Loucy (cell line): ENCODE results near the gene SSBP4.

Experiments
- H2AFZ ChIP-seq: fragments of 200-600 bp; sonication (generic); 2 replicates; pipeline ENCODE4 v1.6.0; 2016; ENCODE audit warnings: antibody characterized with exemption, mild to moderate bottlenecking, low read length, moderate library complexity
- H3F3A ChIP-seq: fragments of 200-600 bp; 2 replicates; pipeline ENCODE4 v1.6.0; 2016; ENCODE audit warnings: antibody characterized with exemption, low read depth, mild to moderate bottlenecking
- H3K27me3 ChIP-seq: fragments of 200-600 bp; sonication (generic); 2 replicates; pipeline ENCODE4 v1.6.1; 2014; ENCODE audit warnings: low read length, mild to moderate bottlenecking; ENCODE audit not compliant: insufficient read depth, poor library complexity, severe bottlenecking
- H3K36me3 ChIP-seq: fragments of 200-600 bp; sonication (generic); 2 replicates; pipeline ENCODE4 v1.6.1; 2016; ENCODE audit warnings: low read length; ENCODE audit not compliant: insufficient read depth
- H3K4me1 ChIP-seq: fragments of 200-600 bp; sonication (generic); 2 replicates; pipeline ENCODE4 v1.5.1; 2014; ENCODE audit warnings: low read length, mild to moderate bottlenecking; ENCODE audit not compliant: insufficient read depth, poor library complexity, severe bottlenecking
- H3K4me2 ChIP-seq: fragments of 200-600 bp; sonication (generic); 2 replicates; pipeline ENCODE4 v1.6.0; 2014; ENCODE audit warnings: antibody characterized with exemption, low read length, low read depth, mild to moderate bottlenecking; ENCODE audit not compliant: poor library complexity, severe bottlenecking
- H3K4me3 ChIP-seq: fragments of 200-600 bp; sonication (generic); 2 replicates; pipeline ENCODE4 v1.5.1; 2014; ENCODE audit warnings: low read length, mild to moderate bottlenecking, mixed read lengths; ENCODE audit not compliant: poor library complexity, severe bottlenecking
- H3K79me2 ChIP-seq: fragments of 200-600 bp; sonication (generic); 2 replicates; pipeline ENCODE4 v1.6.1; 2014; ENCODE audit warnings: low read length; ENCODE audit not compliant: insufficient read depth
- H3K9ac ChIP-seq: fragments of 200-600 bp; sonication (generic); 2 replicates; pipeline ENCODE4 v1.6.0; 2014; ENCODE audit warnings: mild to moderate bottlenecking, low read depth, low read length, moderate library complexity; ENCODE audit not compliant: poor library complexity, severe bottlenecking
- H3K9me2 ChIP-seq: fragments of 200-600 bp; sonication (generic); replicated peaks from 2 replicates; pipeline ENCODE4 v1.6.1; 2016; ENCODE audit warnings: low read depth, low read length, mixed read lengths
- H3K9me3 ChIP-seq: fragments of 200-600 bp; sonication (generic); 2 replicates; pipeline ENCODE4 v1.6.1; 2014; ENCODE audit warnings: mild to moderate bottlenecking, antibody characterized with exemption, low read length, low read depth; ENCODE audit not compliant: insufficient read depth
- H4K20me1 ChIP-seq: fragments of 200-600 bp; sonication (generic); 2 replicates; pipeline ENCODE4 v1.6.0; 2014; ENCODE audit warnings: antibody characterized with exemption, low read length, mild to moderate bottlenecking; ENCODE audit not compliant: insufficient read depth, poor library complexity, severe bottlenecking
- EZH2phosphoT487 ChIP-seq: fragments of 200-600 bp; IDR thresholded peaks from 2 replicates; pipeline ENCODE4 v1.6.1; 2018; ENCODE audit warnings: antibody characterized with exemption, mild to moderate bottlenecking, moderate library complexity, borderline replicate concordance
- TF ChIP-seq, protein P1 (sequence below): fragments of 200-600 bp; sonication (generic); conservative IDR thresholded peaks from 2 replicates; pipeline ENCODE4 v1.5.1; 2014; ENCODE audit warnings: mild to moderate bottlenecking, antibody characterized with exemption, low read length

Gene SSBP4

GRCh38 chr19:18473003-18473705 is 54.0 kb downstream of the SSBP4 start:
- no peak overlapping the region for H3K9ac ChIP-seq
- H3K9me3 ChIP-seq: no peaks in the 10 kb centered on the region
- H3K4me2 ChIP-seq: no peak overlapping the region
- peaks cover 24% of the 10 kb centered on the region; the same call in 1 of the 2 replicates for H3K36me3 ChIP-seq
- H4K20me1 ChIP-seq: peaks cover 27% of the 10 kb centered on the region
- TF ChIP-seq, protein P1, sequence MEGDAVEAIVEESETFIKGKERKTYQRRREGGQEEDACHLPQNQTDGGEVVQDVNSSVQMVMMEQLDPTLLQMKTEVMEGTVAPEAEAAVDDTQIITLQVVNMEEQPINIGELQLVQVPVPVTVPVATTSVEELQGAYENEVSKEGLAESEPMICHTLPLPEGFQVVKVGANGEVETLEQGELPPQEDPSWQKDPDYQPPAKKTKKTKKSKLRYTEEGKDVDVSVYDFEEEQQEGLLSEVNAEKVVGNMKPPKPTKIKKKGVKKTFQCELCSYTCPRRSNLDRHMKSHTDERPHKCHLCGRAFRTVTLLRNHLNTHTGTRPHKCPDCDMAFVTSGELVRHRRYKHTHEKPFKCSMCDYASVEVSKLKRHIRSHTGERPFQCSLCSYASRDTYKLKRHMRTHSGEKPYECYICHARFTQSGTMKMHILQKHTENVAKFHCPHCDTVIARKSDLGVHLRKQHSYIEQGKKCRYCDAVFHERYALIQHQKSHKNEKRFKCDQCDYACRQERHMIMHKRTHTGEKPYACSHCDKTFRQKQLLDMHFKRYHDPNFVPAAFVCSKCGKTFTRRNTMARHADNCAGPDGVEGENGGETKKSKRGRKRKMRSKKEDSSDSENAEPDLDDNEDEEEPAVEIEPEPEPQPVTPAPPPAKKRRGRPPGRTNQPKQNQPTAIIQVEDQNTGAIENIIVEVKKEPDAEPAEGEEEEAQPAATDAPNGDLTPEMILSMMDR: no peak
- no peak for TF ChIP-seq EZH2phosphoT487
- no peaks in the 10 kb centered on the region for H3K4me1 ChIP-seq
- no peak overlapping the region for H2AFZ ChIP-seq
- H3F3A ChIP-seq: no peaks in the 10 kb centered on the region
- H3K27me3 ChIP-seq: no peaks in the 10 kb centered on the region
- H3K4me3 ChIP-seq: no peak overlapping the region
- no peaks in the 10 kb centered on the region for H3K9me2 ChIP-seq
- H3K79me2 ChIP-seq: peaks cover 61% of the 10 kb centered on the region; the same call in 1 of the 2 replicates

DNA sequence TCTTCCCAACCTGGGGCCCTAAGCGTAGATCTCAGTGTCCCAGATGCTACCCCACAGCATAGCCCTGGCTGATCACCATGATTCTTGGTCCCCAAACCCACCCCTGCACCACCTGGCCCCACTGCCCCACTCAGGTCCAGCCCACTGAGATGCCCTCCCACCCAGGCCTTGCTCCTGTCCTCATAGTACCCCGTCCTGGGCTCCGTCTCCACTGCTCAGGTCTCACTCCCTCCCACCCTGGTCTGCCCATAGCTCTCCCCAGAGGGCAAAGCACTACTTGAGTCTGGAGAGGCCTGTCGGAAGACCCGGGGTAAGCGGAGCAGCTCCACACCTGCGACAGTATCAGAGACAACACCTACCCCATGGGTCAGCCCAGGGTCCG is 54.5 kb downstream of the SSBP4 start:
- peaks cover 27% of the 10 kb centered on the region for H4K20me1 ChIP-seq
- no peaks in the 10 kb centered on the region for H3K4me1 ChIP-seq
- H3K9ac ChIP-seq: no peak overlapping the region
- no peak overlapping the region for H3K4me3 ChIP-seq
- H3F3A ChIP-seq: no peaks in the 10 kb centered on the region
- H3K9me2 ChIP-seq: no peaks in the 10 kb centered on the region
- no peak overlapping the region for H3K4me2 ChIP-seq
- no peaks in the 10 kb centered on the region for H3K9me3 ChIP-seq
- H2AFZ ChIP-seq: no peak overlapping the region
- no peaks in the 10 kb centered on the region for H3K27me3 ChIP-seq
- H3K36me3 ChIP-seq: peaks cover 24% of the 10 kb centered on the region; the same call in 1 of the 2 replicates
- TF ChIP-seq EZH2phosphoT487: no peak
- TF ChIP-seq, protein P1: no peak
- peaks cover 62% of the 10 kb centered on the region; the same call in 1 of the 2 replicates for H3K79me2 ChIP-seq

DNA sequence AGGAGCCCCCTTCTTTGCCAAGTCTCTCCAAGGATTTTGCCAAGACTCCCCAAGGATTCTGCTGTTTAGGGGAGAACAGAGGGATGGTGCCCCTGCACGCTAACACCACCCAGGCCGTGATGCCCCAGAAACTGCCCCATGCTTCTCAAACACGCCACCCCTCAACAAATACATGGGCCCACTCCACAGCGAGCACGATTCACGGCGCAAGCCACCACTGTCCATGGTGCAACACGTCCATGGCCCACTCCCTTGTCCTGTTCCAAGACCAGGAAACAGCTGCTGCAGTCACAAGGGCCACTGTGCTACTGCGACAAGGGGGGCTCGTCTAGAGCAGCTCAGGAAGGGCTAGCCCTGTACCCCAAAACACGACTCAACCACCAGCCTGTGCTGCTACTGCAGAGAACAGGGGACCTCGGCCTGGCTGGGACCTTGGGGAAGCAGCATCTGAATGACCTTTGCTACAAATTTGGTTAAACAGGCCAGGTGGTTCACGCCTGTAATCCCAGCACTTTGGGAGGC is 55.2 kb downstream of the SSBP4 start:
- no peaks in the 10 kb centered on the region for H3K9me2 ChIP-seq
- no peaks in the 10 kb centered on the region for H3K27me3 ChIP-seq
- H3F3A ChIP-seq: no peaks in the 10 kb centered on the region
- H4K20me1 ChIP-seq: peaks cover 27% of the 10 kb centered on the region
- no peaks in the 10 kb centered on the region for H3K9me3 ChIP-seq
- peaks cover 6% of the 10 kb centered on the region for H3K4me1 ChIP-seq
- H3K4me3 ChIP-seq: no peak overlapping the region
- no peak overlapping the region for H2AFZ ChIP-seq
- H3K4me2 ChIP-seq: no peak overlapping the region
- peaks cover 16% of the 10 kb centered on the region; the same call in 1 of the 2 replicates for H3K36me3 ChIP-seq
- H3K9ac ChIP-seq: no peak overlapping the region
- TF ChIP-seq, protein P1: no peak
- no peak for TF ChIP-seq EZH2phosphoT487
- H3K79me2 ChIP-seq: peaks cover 61% of the 10 kb centered on the region; the same call in 1 of the 2 replicates
